ENCODE results near the gene RBM14. TPM values are rescaled to one million over a fixed set of nuclear protein-coding genes. Genes with fewer than 3 reads are reported as not detected.

RBM14 gene
- total and polyA plus RNA-seq, 10 of the 15 experiments (the other 5 are each of a cell fraction or from before 2014, with no cell fraction given), result 5.4 to 140 (median 44.5) TPM

DNA sequence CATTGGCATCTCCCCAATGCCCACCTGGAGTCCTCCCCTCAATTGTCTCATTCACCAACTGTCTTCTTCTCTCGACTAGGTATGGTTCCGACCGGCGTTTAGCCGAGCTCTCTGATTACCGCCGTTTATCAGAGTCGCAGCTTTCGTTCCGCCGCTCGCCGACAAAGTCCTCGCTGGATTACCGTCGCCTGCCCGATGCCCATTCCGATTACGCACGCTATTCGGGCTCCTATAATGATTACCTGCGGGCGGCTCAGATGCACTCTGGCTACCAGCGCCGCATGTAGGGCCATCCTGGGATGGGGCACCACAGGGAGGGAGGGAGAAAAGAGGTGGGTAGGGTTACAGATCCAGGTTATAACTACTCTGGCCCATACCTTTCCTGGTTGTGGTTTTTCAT is 10.0 kb downstream of the RBM14 start:
- ChIA-PET CTCF (no interaction called here), RAD21 (ENCODE audit: unreplicated experiment) (no interaction called here), POLR2A (no interaction called here), SMC1A (ENCODE audit: uncharacterized antibody, unreplicated experiment) (no interaction called here)
- H3K4me3 ChIP-seq, result no peak overlapping the region
- H3K4me2 ChIP-seq (ENCODE audit: control insufficient read depth, insufficient read depth), result no peak overlapping the region
- DNase-seq (ENCODE audit: low read depth, low spot score) (no peak), FAIRE-seq (no peak), ATAC-seq (no peak)
- in situ Hi-C loops (cut with MboI) (no loop called here), intact Hi-C loops (cut with micrococcal nuclease; ENCODE audit: unreplicated experiment) (no loop called here)
- BruUV-seq (replicated peaks), result no TSS peak
- H3K9ac ChIP-seq (ENCODE audit: control insufficient read depth, insufficient read depth, low read length), result no peak overlapping the region
- H3K79me2 ChIP-seq (ENCODE audit: control insufficient read depth, insufficient read depth, low read length), result peaks cover 91% of the 10 kb centered on the region
- no peaks in the 10 kb centered on the region for H3K4me1 ChIP-seq (ENCODE audit: control insufficient read depth, insufficient read depth, low read length)
- peaks cover 51 to 67% of the 10 kb centered on the region in 2 experiments for H3K36me3 ChIP-seq (ENCODE audit: control insufficient read depth in 2 of 2, insufficient read depth in 2 of 2, low read length in 1 of 2)
- H2AFZ ChIP-seq (ENCODE audit: control insufficient read depth, low read depth, low read length), result no peak overlapping the region
- 96% methylated on average over 25 of the region's 25 CpGs for WGBS (ENCODE audit: insufficient coverage, insufficient replicate concordance, low lambda C conversion rate, missing lambda C conversion rate)
- H3K27me3 ChIP-seq (replicated peaks in 1 of 2; ENCODE audit: control insufficient read depth in 2 of 2, insufficient read depth in 2 of 2, low read length in 1 of 2), result no peaks in the 10 kb centered on the region
- H4K20me1 ChIP-seq (ENCODE audit: control insufficient read depth, insufficient read depth), result peaks cover 20% of the 10 kb centered on the region
- H3K27ac ChIP-seq (ENCODE audit: control insufficient read depth, insufficient read depth), result no peak overlapping the region
- no peaks in the 10 kb centered on the region for H3K9me3 ChIP-seq (replicated peaks; ENCODE audit: control insufficient read depth, insufficient read depth, low read length)
- no peak for TF ChIP-seq CTCF (IDR thresholded peaks at IDR 0.05 in 2 of 3, conservative IDR thresholded peaks at IDR 0.05 in 1 of 3; ENCODE audit: control insufficient read depth in 2 of 3, extremely low read depth in 1 of 3, insufficient read depth in 1 of 3, low read depth in 3 of 3, low read length in 3 of 3)
- TF ChIP-seq PAX8 (IDR thresholded peaks at IDR 0.05), result no peak
- no peak for TF ChIP-seq ETV6 (conservative IDR thresholded peaks at IDR 0.05 in 1 of 2, IDR thresholded peaks at IDR 0.05 in 1 of 2; ENCODE audit: borderline replicate concordance in 1 of 2, low read depth in 1 of 2)
- no peak for TF ChIP-seq ZNF622 (IDR thresholded peaks at IDR 0.05)
- TF ChIP-seq EED (IDR thresholded peaks at IDR 0.05; ENCODE audit: low read depth), result no peak
- no peak for TF ChIP-seq NFXL1 (IDR thresholded peaks at IDR 0.05; ENCODE audit: borderline replicate concordance)
- no peak for TF ChIP-seq EP300 (IDR thresholded peaks at IDR 0.05; ENCODE audit: borderline replicate concordance in 1 of 2, control insufficient read depth in 1 of 2, low read depth in 2 of 2, low read length in 2 of 2)
- TF ChIP-seq IKZF2 (IDR thresholded peaks at IDR 0.05), result no peak
- TF ChIP-seq PKNOX1 (IDR thresholded peaks at IDR 0.05), result no peak
- TF ChIP-seq, protein P1, sequence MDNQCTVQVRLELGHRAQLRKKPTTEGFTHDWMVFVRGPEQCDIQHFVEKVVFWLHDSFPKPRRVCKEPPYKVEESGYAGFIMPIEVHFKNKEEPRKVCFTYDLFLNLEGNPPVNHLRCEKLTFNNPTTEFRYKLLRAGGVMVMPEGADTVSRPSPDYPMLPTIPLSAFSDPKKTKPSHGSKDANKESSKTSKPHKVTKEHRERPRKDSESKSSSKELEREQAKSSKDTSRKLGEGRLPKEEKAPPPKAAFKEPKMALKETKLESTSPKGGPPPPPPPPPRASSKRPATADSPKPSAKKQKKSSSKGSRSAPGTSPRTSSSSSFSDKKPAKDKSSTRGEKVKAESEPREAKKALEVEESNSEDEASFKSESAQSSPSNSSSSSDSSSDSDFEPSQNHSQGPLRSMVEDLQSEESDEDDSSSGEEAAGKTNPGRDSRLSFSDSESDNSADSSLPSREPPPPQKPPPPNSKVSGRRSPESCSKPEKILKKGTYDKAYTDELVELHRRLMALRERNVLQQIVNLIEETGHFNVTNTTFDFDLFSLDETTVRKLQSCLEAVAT (IDR thresholded peaks at IDR 0.05), result no peak
- no peak for TF ChIP-seq BMI1 (IDR thresholded peaks at IDR 0.05; ENCODE audit: borderline replicate concordance)
- TF ChIP-seq ZNF384 (IDR thresholded peaks at IDR 0.05; ENCODE audit: borderline replicate concordance, low read depth, low read length), result no peak
- no peak for TF ChIP-seq ZNF687 (IDR thresholded peaks at IDR 0.05)
- TF ChIP-seq, protein P2, sequence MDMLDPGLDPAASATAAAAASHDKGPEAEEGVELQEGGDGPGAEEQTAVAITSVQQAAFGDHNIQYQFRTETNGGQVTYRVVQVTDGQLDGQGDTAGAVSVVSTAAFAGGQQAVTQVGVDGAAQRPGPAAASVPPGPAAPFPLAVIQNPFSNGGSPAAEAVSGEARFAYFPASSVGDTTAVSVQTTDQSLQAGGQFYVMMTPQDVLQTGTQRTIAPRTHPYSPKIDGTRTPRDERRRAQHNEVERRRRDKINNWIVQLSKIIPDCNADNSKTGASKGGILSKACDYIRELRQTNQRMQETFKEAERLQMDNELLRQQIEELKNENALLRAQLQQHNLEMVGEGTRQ (IDR thresholded peaks at IDR 0.05; ENCODE audit: borderline replicate concordance, low read depth, low read length), result no peak
- TF ChIP-seq CBFB (IDR thresholded peaks at IDR 0.05; ENCODE audit: low read depth), result no peak
